Hepatocyte (in vitro differentiated cells): ENCODE results near the gene DUOXA2.

Experiments
- EZH2 ChIP-seq: fragments of 200-600 bp; sonication (generic); IDR thresholded peaks from 2 replicates; pipeline ENCODE4 v1.6.1; 2016; ENCODE audit warnings: antibody characterized with exemption, mild to moderate bottlenecking, borderline replicate concordance
- TF ChIP-seq, protein P1 (sequence below): fragments of 200-600 bp; sonication (generic); IDR thresholded peaks from 2 replicates; pipeline ENCODE4 v1.5.1; 2016; ENCODE audit warnings: antibody characterized with exemption, mild to moderate bottlenecking; ENCODE audit not compliant: poor library complexity

DNA sequence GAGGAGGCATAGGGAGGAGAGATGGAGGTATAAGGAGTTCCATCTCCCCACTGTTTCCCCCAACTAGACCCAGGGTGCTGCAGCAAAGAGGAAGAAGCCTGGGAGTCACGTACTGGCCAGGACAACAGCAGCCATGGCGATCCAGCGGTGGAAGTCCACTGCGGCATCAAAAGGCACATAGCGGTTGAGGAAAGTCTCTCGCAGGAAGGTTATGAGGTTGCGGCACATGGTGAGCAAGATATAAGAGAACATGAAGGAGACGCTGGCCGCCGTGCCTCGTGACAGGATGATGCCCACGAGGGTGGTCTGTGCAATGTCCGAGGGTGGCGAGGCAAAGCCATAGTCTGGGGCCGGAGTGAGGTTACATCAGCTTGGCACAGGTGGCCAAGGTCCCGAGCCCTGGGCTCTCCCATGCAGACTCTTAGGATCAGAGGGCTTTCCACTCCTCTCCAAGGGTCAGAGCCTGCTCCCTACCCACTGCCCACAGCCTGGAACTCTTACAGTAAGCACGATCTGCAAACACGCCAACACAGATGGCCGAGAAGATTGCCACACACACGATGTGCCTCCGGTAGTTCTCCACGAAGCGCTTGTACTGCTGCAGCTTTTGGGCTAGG, 14.5 kb upstream of the DUOXA2 start:
- TF ChIP-seq, protein P1, sequence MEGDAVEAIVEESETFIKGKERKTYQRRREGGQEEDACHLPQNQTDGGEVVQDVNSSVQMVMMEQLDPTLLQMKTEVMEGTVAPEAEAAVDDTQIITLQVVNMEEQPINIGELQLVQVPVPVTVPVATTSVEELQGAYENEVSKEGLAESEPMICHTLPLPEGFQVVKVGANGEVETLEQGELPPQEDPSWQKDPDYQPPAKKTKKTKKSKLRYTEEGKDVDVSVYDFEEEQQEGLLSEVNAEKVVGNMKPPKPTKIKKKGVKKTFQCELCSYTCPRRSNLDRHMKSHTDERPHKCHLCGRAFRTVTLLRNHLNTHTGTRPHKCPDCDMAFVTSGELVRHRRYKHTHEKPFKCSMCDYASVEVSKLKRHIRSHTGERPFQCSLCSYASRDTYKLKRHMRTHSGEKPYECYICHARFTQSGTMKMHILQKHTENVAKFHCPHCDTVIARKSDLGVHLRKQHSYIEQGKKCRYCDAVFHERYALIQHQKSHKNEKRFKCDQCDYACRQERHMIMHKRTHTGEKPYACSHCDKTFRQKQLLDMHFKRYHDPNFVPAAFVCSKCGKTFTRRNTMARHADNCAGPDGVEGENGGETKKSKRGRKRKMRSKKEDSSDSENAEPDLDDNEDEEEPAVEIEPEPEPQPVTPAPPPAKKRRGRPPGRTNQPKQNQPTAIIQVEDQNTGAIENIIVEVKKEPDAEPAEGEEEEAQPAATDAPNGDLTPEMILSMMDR = no peak
- TF ChIP-seq EZH2 = no peak
